ENCODE measurements around the gene CERS3. TPM values are rescaled to one million over a fixed set of nuclear protein-coding genes. Genes with fewer than 3 reads are reported as not detected.

The CERS3 gene
- not detected in 2 replicates for polyA plus RNA-seq (2011; rRNA removed)
- 0.05 TPM in 1 of 2 replicates, not detected in the other for polyA minus RNA-seq (2011; rRNA and poly(A)+ RNA removed)

DNA sequence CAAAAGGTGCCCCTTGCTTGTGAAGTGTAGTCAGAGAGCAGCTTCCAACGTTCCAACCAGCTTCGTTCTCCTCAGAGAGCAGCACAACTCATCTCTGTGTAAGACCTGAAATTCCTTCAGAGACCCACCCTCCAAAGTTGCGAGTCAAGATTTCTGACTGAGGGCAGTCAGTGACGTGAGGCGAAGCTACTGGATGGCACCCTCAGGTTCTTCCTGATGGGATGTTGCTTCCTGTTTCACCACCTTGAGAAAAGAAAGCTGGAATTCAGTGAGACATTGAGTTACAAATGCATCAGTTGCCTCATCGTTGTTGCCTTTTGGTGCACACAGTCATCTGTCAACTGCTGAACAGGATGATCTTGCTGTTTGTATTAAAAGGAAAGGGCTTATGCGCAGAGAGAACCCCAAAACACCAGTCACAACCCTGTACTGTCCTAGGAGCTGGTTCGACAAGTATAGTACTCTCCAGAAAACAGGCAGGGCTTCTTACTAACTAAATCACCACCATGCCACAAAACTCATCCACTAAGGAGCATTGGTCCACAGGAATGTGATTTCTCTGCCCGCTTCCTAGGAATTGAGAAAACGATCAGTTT, at the start of gene CERS3:
CERS3 (minus strand) TSS at position 118 of the 596 bp plus-strand sequence. CDS start 27,101 bp downstream, outside the sequence.
- H3K36me3 ChIP-seq (ENCODE audit: control insufficient read depth, insufficient read depth, low read length), result no peaks in the 10 kb centered on the region
- CTCF ChIA-PET, result no interaction called here
- TF ChIP-seq CTCF (IDR thresholded peaks at IDR 0.05; ENCODE audit: insufficient read depth, low read depth, low read length), result no peak
- no peak within 1 kb of the TSS for H3K4me3 ChIP-seq (ENCODE audit: low read depth, low read length)
- no peaks in the 10 kb centered on the region for H3K27me3 ChIP-seq (ENCODE audit: control insufficient read depth, insufficient read depth, low read length)
- POLR2A ChIA-PET, result no interaction called here
- DNase-seq (ENCODE audit: low read depth), result no peak

- DNase-seq (ENCODE audit: low read depth), result no peak
- H3K36me3 ChIP-seq (ENCODE audit: control insufficient read depth, insufficient read depth, low read length), result no peaks in the 10 kb centered on the region; the same call in 1 of the 2 replicates
- TF ChIP-seq CTCF (IDR thresholded peaks at IDR 0.05; ENCODE audit: insufficient read depth, low read depth, low read length), result no peak
- H3K27me3 ChIP-seq (ENCODE audit: control insufficient read depth, insufficient read depth, low read length), result no peaks in the 10 kb centered on the region
- H3K4me3 ChIP-seq (ENCODE audit: low read depth, low read length), result no peak overlapping the region
- ChIA-PET POLR2A (no interaction called here), CTCF (interaction anchor here (0.9 to 3.3 kb wide), 6 partner anchors 8 to 1301 kb away, joined by 3 to 21 read pairs (median 8); no protein-coding TSS in a partner anchor)
Observed at GRCh38 chr15:100573526-100573925, 44.8 kb upstream of the CERS3 start.

DNA sequence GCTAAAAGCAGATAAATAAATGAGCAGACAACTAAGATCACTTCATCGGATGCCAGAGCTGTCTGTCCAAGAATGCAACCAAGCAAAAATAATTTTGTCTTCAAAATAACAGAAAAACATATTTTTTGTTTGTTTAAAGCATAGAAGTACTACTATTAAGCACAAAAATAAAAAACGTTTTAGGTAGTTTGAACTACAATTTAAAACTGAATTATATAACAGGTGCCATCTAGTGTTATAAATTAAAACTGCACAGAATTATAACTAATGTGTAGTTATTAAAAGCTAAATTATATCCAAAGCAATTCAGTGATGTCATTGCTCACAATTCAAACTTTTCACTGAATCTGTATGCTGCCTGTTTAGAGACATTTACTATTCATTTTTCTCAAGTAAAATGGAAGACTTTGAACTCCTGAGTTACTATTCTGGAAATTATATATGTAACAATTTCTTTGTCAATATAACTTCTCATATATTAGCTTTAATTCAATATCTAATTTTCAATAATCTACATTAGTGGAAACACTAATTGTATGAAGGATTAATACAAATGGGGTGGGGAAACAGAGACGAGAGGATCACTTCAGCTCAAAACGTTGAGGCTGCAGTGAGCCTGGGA, 43.7 kb upstream of the CERS3 start:
- ChIA-PET CTCF (interaction anchor here (1.0 to 3.3 kb wide), 10 partner anchors 9 to 1300 kb away, joined by 3 to 21 read pairs (median 6); partner anchors contain the start of genes ASB7 and LINS1), POLR2A (interaction anchor here (0.5 kb wide), 1 partner anchor 839 kb away, joined by 10 read pairs; the partner anchor contains the start of gene LYSMD4)
- Histone ChIP-seq H3K36me3 (ENCODE audit: control insufficient read depth, insufficient read depth, low read length) (peaks cover 3% of the 10 kb centered on the region), H3K4me3 (ENCODE audit: low read depth, low read length) (no peak overlapping the region), H3K27me3 (ENCODE audit: control insufficient read depth, insufficient read depth, low read length) (no peaks in the 10 kb centered on the region)
- DNase-seq (ENCODE audit: low read depth), result no peak
- no peak for TF ChIP-seq CTCF (IDR thresholded peaks at IDR 0.05; ENCODE audit: insufficient read depth, low read depth, low read length)

DNA sequence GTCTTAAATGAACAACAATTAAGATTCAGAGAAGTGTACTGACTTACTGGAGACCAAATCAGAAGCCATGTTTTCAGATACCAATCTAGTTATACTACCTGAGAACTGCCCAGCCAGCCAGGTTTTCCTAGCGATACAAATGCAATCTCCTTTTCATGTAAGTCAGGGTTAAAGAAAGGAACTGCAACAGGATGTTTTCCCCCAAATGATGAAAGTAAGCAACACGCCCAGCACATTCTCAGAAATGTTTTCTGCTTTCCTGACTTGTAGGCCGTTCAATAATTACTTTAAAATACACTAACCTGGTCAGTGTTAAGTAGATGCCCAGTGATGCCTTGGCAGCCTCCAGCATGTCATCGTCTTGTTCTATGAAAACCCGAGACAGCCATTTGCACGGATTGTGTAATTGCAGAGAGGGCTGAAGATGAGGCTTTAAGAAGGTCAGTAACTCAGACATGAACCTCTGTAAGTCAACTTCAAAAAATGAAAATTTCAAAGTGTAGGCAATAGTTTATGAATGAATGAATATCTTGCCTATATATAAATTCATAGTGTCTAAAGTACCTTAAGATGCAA, 42.9 kb upstream of the CERS3 start:
- Histone ChIP-seq H3K36me3 (ENCODE audit: control insufficient read depth, insufficient read depth, low read length) (peaks cover 3% of the 10 kb centered on the region), H3K4me3 (ENCODE audit: low read depth, low read length) (no peak overlapping the region), H3K27me3 (ENCODE audit: control insufficient read depth, insufficient read depth, low read length) (no peaks in the 10 kb centered on the region)
- no peak for DNase-seq (ENCODE audit: low read depth)
- CTCF ChIA-PET, result interaction anchor here (0.6 to 3.3 kb wide), 11 partner anchors 8 to 1300 kb away, joined by 3 to 13 read pairs (median 5); partner anchors contain the start of genes ASB7 and LINS1
- POLR2A ChIA-PET, result no interaction called here
- TF ChIP-seq CTCF (IDR thresholded peaks at IDR 0.05; ENCODE audit: insufficient read depth, low read depth, low read length), result no peak

GRCh38 chr15:100570735-100571313, 42.1 kb upstream of the CERS3 start:
- ChIA-PET CTCF (interaction anchor here (0.6 to 3.3 kb wide), 3 partner anchors 23 to 642 kb away, joined by 3 to 13 read pairs (median 5); no protein-coding TSS in a partner anchor), POLR2A (no interaction called here)
- no peak for TF ChIP-seq CTCF (IDR thresholded peaks at IDR 0.05; ENCODE audit: insufficient read depth, low read depth, low read length)
- Histone ChIP-seq H3K36me3 (ENCODE audit: control insufficient read depth, insufficient read depth, low read length) (peaks cover 3% of the 10 kb centered on the region), H3K27me3 (ENCODE audit: control insufficient read depth, insufficient read depth, low read length) (no peaks in the 10 kb centered on the region), H3K4me3 (ENCODE audit: low read depth, low read length) (no peak overlapping the region)
- DNase-seq (ENCODE audit: low read depth), result no peak

Measured in BJ (cell line).